Brain microvascular endothelial cell (primary cell): ENCODE data around the gene BABAM2.
A peak's percentile ranks its signal among the peaks of the same experiment; 100 is the strongest.
"Not testable (repeated sequence)": the region's sequence is repeated elsewhere in the genome, so short reads cannot be mapped to it uniquely, and the experiment has no call there.

Experiments used
- DNase-seq: peaks from one replicate; pipeline ENCODE4 v3.0.0-alpha.2; 2020
- H3K27ac ChIP-seq: fragments of 250-450 bp; sonication (Bioruptor Pico); 2 replicates; pipeline ENCODE4 v1.5.1; 2020; ENCODE audit warnings: mild to moderate bottlenecking, moderate library complexity
- H3K27me3 ChIP-seq: fragments of 250-450 bp; sonication (Bioruptor Pico); replicated peaks from 2 replicates; pipeline ENCODE4 v1.5.1; 2020; ENCODE audit warnings: mild to moderate bottlenecking
- H3K36me3 ChIP-seq: fragments of 250-450 bp; sonication (Bioruptor Pico); replicated peaks from 2 replicates; pipeline ENCODE4 v1.5.1; 2020; ENCODE audit warnings: mild to moderate bottlenecking
- H3K4me3 ChIP-seq: 2 replicates; pipeline ENCODE4 v1.5.1; 2011; ENCODE audit warnings: low read depth, mild to moderate bottlenecking, control low read depth, low read length, moderate library complexity
- in situ Hi-C: cut with HindIII; loops from 2 replicates; pipeline ENCODE4 v1.10.0; 2017; ENCODE audit warnings: low sequenced_read_pairs, low pct_ligation_motif_present
- TF ChIP-seq, protein P1 (sequence below): IDR thresholded peaks from 2 replicates; pipeline ENCODE4 v1.5.1; 2011; ENCODE audit warnings: low read depth, mild to moderate bottlenecking, moderate library complexity, low read length, control low read depth, inconsistent platforms; ENCODE audit errors: missing control alignments

The BABAM2 gene

DNA sequence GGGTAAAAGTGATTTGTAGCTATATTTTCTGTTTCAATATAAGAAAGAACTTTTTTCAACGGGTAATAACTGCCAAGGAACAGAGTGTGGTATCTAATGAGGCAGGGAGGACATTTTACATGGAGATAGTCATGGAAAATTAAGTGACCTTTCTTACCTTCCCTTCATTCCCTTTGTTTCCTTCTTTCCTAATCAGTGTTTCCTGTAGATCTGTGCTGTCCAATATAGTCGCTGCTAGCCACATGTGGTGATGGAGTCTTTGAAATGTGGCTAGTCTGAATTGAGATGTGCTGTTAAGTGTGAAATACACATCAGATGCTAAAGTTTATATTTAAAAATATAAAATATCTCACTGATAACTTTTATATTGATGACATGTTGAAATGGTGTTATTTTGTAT lies 81.8 kb downstream of the BABAM2 start:
- Histone ChIP-seq H3K27me3 (no peaks in the 10 kb centered on the region), H3K36me3 (no peaks in the 10 kb centered on the region), H3K27ac (no peak overlapping the region), H3K4me3 (no peak overlapping the region)
- no peak for DNase-seq
- TF ChIP-seq, protein P1, sequence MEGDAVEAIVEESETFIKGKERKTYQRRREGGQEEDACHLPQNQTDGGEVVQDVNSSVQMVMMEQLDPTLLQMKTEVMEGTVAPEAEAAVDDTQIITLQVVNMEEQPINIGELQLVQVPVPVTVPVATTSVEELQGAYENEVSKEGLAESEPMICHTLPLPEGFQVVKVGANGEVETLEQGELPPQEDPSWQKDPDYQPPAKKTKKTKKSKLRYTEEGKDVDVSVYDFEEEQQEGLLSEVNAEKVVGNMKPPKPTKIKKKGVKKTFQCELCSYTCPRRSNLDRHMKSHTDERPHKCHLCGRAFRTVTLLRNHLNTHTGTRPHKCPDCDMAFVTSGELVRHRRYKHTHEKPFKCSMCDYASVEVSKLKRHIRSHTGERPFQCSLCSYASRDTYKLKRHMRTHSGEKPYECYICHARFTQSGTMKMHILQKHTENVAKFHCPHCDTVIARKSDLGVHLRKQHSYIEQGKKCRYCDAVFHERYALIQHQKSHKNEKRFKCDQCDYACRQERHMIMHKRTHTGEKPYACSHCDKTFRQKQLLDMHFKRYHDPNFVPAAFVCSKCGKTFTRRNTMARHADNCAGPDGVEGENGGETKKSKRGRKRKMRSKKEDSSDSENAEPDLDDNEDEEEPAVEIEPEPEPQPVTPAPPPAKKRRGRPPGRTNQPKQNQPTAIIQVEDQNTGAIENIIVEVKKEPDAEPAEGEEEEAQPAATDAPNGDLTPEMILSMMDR, result no peak
- in situ Hi-C loops, result no loop called here

DNA sequence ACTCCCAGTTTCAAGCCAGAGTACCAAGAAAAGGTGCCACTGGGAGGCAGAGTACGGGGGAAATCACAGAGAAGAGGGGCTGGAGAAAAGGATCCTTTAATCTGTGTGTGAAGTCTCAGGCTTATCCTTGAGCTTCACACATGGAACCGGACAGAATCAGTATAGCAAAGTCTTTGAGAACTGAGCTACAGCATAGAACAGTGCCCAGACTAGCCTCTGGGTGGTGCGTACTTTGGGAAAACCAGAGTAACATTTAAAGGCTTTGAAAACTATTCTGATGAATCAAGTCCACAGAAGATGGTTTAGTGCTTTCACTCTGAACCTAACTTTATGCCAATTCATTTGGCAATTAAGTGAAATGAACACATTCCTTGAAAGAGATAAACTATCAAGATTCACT lies 83.1 kb downstream of the BABAM2 start:
- peak; percentile 47 for DNase-seq
- Histone ChIP-seq H3K4me3 (no peak overlapping the region), H3K27ac (no peak overlapping the region), H3K36me3 (no peaks in the 10 kb centered on the region), H3K27me3 (no peaks in the 10 kb centered on the region)
- TF ChIP-seq, protein P1, result peak; percentile 71
- in situ Hi-C loops, result no loop called here

DNA sequence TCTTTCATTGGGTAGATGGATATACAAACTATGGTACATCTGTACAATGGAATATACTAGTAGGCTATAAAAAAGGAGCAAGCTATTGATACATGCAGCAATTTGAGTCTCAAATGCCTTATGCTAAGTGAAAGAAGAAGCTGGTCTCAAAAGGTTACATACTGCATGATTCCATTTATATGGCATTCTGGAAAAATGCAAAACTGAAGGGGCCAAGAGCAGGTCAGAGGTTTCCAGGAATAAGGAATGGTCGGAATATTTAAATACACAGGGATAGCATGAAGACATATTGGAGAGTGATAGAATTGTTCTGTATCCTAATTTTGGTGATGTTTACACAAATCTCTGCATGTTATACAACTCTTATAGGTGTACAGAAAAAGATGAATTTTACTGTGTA lies 85.8 kb downstream of the BABAM2 start:
- TF ChIP-seq, protein P1, result no peak
- no peak overlapping the region for H3K27ac ChIP-seq
- H3K36me3 ChIP-seq, result no peaks in the 10 kb centered on the region
- in situ Hi-C loops, result no loop called here
- no peak for DNase-seq
- H3K4me3 ChIP-seq, result no peak overlapping the region
- no peaks in the 10 kb centered on the region for H3K27me3 ChIP-seq

DNA sequence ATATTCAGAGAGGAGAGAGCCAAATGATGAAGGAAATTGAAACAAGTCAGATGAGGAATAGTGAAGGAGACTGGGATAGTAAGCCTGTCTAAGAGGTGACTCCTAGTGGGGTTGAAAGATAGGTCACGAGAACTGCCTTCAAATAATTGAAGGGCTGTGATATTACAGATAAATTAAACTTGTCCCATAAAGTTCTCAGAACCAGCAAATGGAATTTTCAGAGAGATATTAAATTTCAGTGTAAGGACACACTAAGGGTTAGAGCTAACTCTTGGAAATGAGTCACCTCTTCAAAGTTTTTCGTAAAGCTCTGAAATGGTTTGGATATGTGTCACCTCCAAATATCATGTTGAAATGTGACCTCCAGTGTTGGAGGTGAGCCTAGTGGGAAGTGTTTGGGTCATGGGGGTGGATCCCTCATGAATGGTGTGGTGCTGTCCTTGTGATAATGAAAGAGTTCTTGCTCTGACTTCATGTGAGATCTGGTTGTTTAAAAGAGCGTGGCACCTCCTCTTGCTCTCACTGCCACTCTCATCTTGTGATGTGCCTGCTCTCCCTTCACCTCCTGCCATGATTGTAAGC lies 87.3 kb downstream of the BABAM2 start:
- Histone ChIP-seq H3K36me3 (no peaks in the 10 kb centered on the region), H3K4me3 (no peak overlapping the region), H3K27me3 (no peaks in the 10 kb centered on the region), H3K27ac (peak overlapping the region; percentile 55)
- in situ Hi-C loops, result no loop called here
- DNase-seq, result peak; percentile 91
- TF ChIP-seq, protein P1, result no peak

DNA sequence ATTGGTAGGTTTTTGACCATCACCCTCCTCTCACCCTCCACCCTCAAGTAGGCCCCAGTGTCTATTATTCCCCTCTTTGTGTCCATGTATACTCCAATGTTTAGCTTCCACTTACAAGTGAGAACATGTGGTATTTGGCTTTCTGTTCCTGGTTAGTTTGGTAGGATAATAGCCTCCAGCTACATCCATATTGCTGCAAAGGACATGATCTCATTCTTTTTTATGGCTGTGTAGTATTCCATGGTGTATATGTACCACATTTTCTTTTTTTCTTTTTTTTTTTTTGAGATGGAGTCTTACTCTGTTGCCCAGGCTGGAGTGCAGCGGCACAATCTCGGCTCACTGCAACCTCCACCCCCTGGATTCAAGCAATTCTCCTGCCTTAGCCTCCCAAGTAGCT lies 88.2 kb downstream of the BABAM2 start:
- H3K27me3 ChIP-seq, in situ Hi-C loops, H3K4me3 ChIP-seq, H3K27ac ChIP-seq, DNase-seq, H3K36me3 ChIP-seq: not testable (repeated sequence)

DNA sequence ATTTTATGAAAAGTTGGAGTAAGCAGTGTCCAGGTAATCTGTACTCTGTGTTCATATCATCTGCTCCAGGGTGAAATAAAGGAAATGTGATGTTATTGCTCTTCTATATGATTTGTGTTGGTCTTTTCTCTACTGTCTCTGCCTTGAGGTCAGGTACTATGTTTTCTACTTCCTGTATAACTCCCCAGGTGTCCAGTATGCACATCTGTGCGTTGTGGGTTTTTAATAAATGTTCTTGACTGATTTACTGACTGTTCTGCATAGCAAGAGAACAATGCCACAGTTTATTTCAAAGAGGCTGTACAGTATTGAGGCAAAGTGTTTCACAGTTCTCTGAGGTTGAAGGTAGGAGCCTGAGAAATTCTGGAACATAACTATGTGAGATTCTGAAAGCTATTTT lies 89.7 kb downstream of the BABAM2 start:
- in situ Hi-C loops, result no loop called here
- TF ChIP-seq, protein P1, result no peak
- no peak overlapping the region for H3K4me3 ChIP-seq
- no peaks in the 10 kb centered on the region for H3K36me3 ChIP-seq
- DNase-seq, result no peak
- H3K27ac ChIP-seq, result no peak overlapping the region
- H3K27me3 ChIP-seq, result no peaks in the 10 kb centered on the region
